HepG2 (cell line): ENCODE data around the gene POU2AF2. TPM values are rescaled to one million over a fixed set of nuclear protein-coding genes. Genes with fewer than 3 reads are reported as not detected.

Experiments
- DMTF1 ChIP-seq: sonication (generic); formaldehyde crosslinking; IDR thresholded peaks from 2 replicates; pipeline ENCODE4 v1.4.0; 2020; ENCODE audit warnings: mild to moderate bottlenecking, missing genetic modification reagents
- SAFB2 ChIP-seq: sonication (generic); formaldehyde crosslinking; IDR thresholded peaks from 2 replicates; pipeline ENCODE4 v1.5.1; 2020; ENCODE audit warnings: missing genetic modification reagents, low read depth, mild to moderate bottlenecking, borderline replicate concordance
- ZNF350 ChIP-seq: sonication (generic); formaldehyde crosslinking; IDR thresholded peaks from 2 replicates; pipeline ENCODE4 v1.4.0; 2020; ENCODE audit warnings: mild to moderate bottlenecking, low read depth, missing genetic modification reagents, borderline replicate concordance
- ZNF382 ChIP-seq: sonication (generic); formaldehyde crosslinking; IDR thresholded peaks from 2 replicates; pipeline ENCODE4 v1.5.0; 2020; ENCODE audit warnings: missing genetic modification reagents, mild to moderate bottlenecking, borderline replicate concordance
- polyA plus RNA-seq, 8 experiments: library from polyadenylated mRNA; depleted of rRNA in 3 of 8; stranded (reverse) in 7 of 8; unstranded in 1 of 8; fragments of >200 nt; fragmentation: Illumina TruSeq in 4 of 8; extraction: Trizol in 4 of 8; gene quantifications; 2 replicates each; pipeline versions ENCODE4 v1.2.1 to v1.2.3, GENCODE V29; 2011 to 2016; ENCODE audit warnings: low read depth in 4 of 8, missing spikeins in 1 of 8, mixed read lengths in 1 of 8; ENCODE audit not compliant: insufficient read depth in 1 of 8
- total RNA-seq, 5 experiments: library from RNA; depleted of rRNA; stranded (reverse); fragments of >200 nt; fragmentation: Illumina TruSeq; extraction: Trizol; gene quantifications; 2 replicates each; pipeline ENCODE4 v1.2.3, GENCODE V29; 2016; ENCODE audit warnings: low read depth in 1 of 5
- TF ChIP-seq, protein P1 (sequence below): sonication (generic); formaldehyde crosslinking; IDR thresholded peaks from 2 replicates; pipeline ENCODE4 v1.4.0; 2020; ENCODE audit warnings: missing genetic modification reagents

POU2AF2 gene
- total and polyA plus RNA-seq, 2 of the 13 experiments (the other 11 are each of a cell fraction or from before 2014, with no cell fraction given): 0.11 TPM; not detected in 1

GRCh38 chr11:111335549-111335948 lies 90.0 kb downstream of the POU2AF2 start (continued):
- no peak for TF ChIP-seq SAFB2 (CRISPR knock-in tag)
- no peak for TF ChIP-seq DMTF1 (CRISPR knock-in tag)
- no peak for TF ChIP-seq ZNF350
- no peak for TF ChIP-seq ZNF382 (CRISPR knock-in tag)
- TF ChIP-seq, protein P1, sequence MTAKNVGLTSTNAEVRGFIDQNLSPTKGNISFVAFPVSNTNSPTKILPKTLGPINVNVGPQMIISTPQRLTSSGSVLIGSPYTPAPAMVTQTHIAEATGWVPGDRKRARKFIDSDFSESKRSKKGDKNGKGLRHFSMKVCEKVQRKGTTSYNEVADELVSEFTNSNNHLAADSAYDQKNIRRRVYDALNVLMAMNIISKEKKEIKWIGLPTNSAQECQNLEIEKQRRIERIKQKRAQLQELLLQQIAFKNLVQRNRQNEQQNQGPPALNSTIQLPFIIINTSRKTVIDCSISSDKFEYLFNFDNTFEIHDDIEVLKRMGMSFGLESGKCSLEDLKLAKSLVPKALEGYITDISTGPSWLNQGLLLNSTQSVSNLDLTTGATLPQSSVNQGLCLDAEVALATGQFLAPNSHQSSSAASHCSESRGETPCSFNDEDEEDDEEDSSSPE (CRISPR knock-in tag): no peak

Other genes with a start within 250 kb of the POU2AF2 start
- 4.9 and 7.8 TPM in 2 replicates for gene POU2AF3, start 52.8 kb downstream of the POU2AF2 start, total RNA-seq (2016; rRNA removed; fragmentation: Illumina TruSeq; extraction: Trizol)
- gene POU2AF3, start 52.8 kb downstream of the POU2AF2 start, polyA plus RNA-seq (2011; rRNA removed): 70.7 and 71.2 TPM in 2 replicates
- gene POU2AF1, start 133.6 kb downstream of the POU2AF2 start, total RNA-seq (2016; rRNA removed; fragmentation: Illumina TruSeq; extraction: Trizol): 1.8 and 1.9 TPM in 2 replicates
- gene POU2AF1, start 133.6 kb downstream of the POU2AF2 start, polyA plus RNA-seq (2011; rRNA removed): 3.6 and 5.3 TPM in 2 replicates